ENCODE results near the gene FHIP2A. TPM values are rescaled to one million over a fixed set of nuclear protein-coding genes. Genes with fewer than 3 reads are reported as not detected.
"Not testable (repeated sequence)": the region's sequence is repeated elsewhere in the genome, so short reads cannot be mapped to it uniquely, and the experiment has no call there.

FHIP2A gene
- total RNA-seq, 4 donors from 2014 or later, result 21.0 to 37.4 (median 30.2) TPM

GRCh38 chr10:114829160-114829909, 7.8 kb downstream of the FHIP2A start:
- TF ChIP-seq, protein P1, sequence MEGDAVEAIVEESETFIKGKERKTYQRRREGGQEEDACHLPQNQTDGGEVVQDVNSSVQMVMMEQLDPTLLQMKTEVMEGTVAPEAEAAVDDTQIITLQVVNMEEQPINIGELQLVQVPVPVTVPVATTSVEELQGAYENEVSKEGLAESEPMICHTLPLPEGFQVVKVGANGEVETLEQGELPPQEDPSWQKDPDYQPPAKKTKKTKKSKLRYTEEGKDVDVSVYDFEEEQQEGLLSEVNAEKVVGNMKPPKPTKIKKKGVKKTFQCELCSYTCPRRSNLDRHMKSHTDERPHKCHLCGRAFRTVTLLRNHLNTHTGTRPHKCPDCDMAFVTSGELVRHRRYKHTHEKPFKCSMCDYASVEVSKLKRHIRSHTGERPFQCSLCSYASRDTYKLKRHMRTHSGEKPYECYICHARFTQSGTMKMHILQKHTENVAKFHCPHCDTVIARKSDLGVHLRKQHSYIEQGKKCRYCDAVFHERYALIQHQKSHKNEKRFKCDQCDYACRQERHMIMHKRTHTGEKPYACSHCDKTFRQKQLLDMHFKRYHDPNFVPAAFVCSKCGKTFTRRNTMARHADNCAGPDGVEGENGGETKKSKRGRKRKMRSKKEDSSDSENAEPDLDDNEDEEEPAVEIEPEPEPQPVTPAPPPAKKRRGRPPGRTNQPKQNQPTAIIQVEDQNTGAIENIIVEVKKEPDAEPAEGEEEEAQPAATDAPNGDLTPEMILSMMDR (IDR thresholded peaks at IDR 0.05), result no peak
- ATAC-seq (ENCODE audit: low FRiP score), result no peak
- no peak for DNase-seq (ENCODE audit: low spot score)

DNA sequence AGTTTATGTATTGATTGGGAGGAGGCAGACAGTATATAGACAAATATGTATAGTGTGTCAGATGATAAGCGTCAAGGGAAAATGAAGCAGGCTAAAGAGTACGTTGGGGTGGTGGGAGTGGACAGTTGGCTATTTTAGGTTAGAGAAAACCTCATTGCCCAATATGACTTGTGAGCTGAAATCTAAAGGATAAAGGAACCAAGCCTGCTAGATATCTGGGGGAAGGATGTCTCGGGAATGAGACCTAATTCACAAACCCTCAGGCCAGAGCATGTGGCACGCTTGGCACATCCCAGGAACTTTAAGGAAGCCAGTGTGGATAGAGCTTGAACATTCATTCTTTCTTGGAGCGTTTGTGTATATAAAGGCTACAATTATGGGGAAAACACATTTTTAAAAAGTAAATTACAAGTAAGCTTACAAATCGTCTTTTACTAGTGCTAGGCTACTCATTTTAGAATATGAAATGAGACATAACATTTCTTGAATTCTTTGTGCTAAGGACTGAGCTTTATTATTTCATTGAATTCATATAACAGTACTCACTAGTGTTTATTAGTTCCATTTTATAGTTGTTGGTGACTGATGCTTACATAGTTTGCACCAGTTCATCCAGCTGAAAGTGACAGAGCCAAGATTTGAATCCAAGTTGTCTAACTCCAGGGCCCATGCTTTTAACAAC, 9.7 kb downstream of the FHIP2A start:
- DNase-seq (ENCODE audit: low spot score) (no peak), ATAC-seq (ENCODE audit: low FRiP score) (no peak)

DNA sequence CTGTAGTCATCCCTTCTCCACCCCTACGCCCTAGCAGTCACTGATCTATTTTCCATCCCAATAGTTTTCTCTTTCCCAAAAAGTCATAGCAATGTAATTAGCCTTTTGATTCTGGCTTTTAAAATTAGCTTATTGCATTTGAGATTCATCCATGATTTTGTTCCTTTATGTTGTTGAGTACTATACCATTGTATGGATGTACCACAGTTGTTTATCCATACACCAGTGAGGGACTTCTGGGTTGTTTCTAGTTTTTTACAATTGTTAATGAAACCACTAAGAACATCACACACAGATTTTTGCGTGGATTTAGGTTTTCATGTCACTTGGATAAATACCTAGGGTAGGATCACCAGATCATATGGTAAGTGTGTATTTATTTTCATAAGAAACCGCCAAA, 16.1 kb downstream of the FHIP2A start:
- TF ChIP-seq, protein P1 (IDR thresholded peaks at IDR 0.05), result no peak
- ATAC-seq (ENCODE audit: low FRiP score), result no peak
- DNase-seq (ENCODE audit: low spot score), result no peak

More for the DNA sequence above, 9.7 kb downstream of the FHIP2A start:
- TF ChIP-seq, protein P1 (IDR thresholded peaks at IDR 0.05), result no peak

DNA sequence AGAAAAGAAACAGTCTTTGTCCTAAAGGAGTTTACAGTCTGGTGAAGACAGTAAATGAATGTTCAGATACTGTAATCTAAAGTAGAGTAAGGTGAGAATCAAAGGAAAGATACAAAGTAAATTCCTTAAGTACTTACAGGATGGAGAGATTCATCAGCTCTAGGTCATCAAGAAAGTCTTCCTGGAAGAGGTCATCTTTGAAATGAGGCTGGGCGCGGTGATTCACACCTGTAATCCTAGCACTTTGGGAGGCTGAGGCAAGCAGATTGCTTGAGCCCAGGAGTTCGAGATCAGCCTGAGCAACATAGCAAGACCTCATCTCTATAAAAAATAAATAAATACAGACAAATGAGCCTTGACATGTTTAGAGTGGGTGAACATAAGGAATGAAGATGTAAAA, 18.3 kb downstream of the FHIP2A start:
- ATAC-seq (ENCODE audit: low FRiP score), result no peak
- no peak for DNase-seq (ENCODE audit: low spot score)
- TF ChIP-seq, protein P1 (IDR thresholded peaks at IDR 0.05), result no peak

- DNase-seq (ENCODE audit: low spot score) (no peak), ATAC-seq (ENCODE audit: low FRiP score) (no peak)
- TF ChIP-seq, protein P1 (IDR thresholded peaks at IDR 0.05), result no peak
These were observed 24.6 kb downstream of the FHIP2A start for GRCh38 chr10:114845978-114846693.

GRCh38 chr10:114847517-114847916, 25.9 kb downstream of the FHIP2A start:
- not testable (repeated sequence) for DNase-seq (ENCODE audit: low spot score); ATAC-seq (ENCODE audit: low FRiP score)

GRCh38 chr10:114849674-114850073, 28.1 kb downstream of the FHIP2A start:
- DNase-seq (ENCODE audit: low spot score) (no peak), ATAC-seq (ENCODE audit: low FRiP score) (no peak)
- TF ChIP-seq, protein P1 (IDR thresholded peaks at IDR 0.05), result no peak

Measured in omental fat pad (tissue), 4 donors.